ENCODE data around the gene TMEM151B. TPM values are rescaled to one million over a fixed set of nuclear protein-coding genes. Genes with fewer than 3 reads are reported as not detected.

Gene TMEM151B
- total RNA-seq, 1 experiment from 2014 or later = 0.05 TPM

GRCh38 chr6:44247338-44248302, 22.6 kb upstream of the TMEM151B start:
- peak; percentile 67 for DNase-seq (ENCODE audit: low read depth, low spot score)
- in situ Hi-C loops (cut with HindIII; ENCODE audit: low pct_unique_long_range_greater_than_20kb, low sequenced_read_pairs) = no loop called here

GRCh38 chr6:44248579-44248978, 21.7 kb upstream of the TMEM151B start:
- in situ Hi-C loops (cut with HindIII; ENCODE audit: low pct_unique_long_range_greater_than_20kb, low sequenced_read_pairs) = no loop called here
- no peak for DNase-seq (ENCODE audit: low read depth, low spot score)

DNA sequence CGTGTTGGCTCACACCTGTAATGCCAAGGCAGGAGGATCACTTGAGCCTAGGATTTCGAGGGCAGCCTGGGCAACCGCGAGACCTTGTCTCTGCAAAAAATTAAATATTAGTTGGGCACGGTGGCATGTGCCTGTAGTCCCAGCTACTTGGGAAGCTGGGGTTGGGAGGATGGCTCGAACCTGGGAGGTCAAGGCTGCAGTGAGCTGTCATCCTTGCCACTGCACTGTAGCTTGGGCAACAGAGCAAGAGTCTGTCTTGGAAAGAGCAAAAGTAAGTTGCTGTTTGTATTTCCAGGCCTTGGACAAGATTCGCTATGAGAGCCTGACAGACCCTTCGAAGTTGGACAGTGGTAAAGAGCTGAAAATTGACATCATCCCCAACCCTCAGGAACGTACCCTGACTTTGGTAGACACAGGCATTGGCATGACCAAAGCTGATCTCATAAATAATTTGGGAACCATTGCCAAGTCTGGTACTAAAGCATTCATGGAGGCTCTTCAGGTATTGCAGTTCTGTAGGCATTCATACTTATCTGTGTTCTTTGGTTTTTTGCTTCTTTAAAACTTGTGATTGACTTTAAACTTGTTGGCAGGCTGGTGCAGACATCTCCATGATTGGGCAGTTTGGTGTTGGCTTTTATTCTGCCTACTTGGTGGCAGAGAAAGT, 21.0 kb upstream of the TMEM151B start:
- in situ Hi-C loops (cut with HindIII; ENCODE audit: low pct_unique_long_range_greater_than_20kb, low sequenced_read_pairs) = no loop called here
- DNase-seq (ENCODE audit: low read depth, low spot score) = no peak

- no peak for DNase-seq (ENCODE audit: low read depth, low spot score)
- in situ Hi-C loops (cut with HindIII; ENCODE audit: low pct_unique_long_range_greater_than_20kb, low sequenced_read_pairs) = no loop called here
Observed at GRCh38 chr6:44250067-44250717, 20.1 kb upstream of the TMEM151B start.

- DNase-seq (ENCODE audit: low read depth, low spot score) = no peak
- in situ Hi-C loops (cut with HindIII; ENCODE audit: low pct_unique_long_range_greater_than_20kb, low sequenced_read_pairs) = no loop called here
Observed at GRCh38 chr6:44250718-44251123, 19.5 kb upstream of the TMEM151B start.

GRCh38 chr6:44251576-44252524, 18.4 kb upstream of the TMEM151B start:
- no peak for DNase-seq (ENCODE audit: low read depth, low spot score)
- in situ Hi-C loops (cut with HindIII; ENCODE audit: low pct_unique_long_range_greater_than_20kb, low sequenced_read_pairs) = no loop called here

DNA sequence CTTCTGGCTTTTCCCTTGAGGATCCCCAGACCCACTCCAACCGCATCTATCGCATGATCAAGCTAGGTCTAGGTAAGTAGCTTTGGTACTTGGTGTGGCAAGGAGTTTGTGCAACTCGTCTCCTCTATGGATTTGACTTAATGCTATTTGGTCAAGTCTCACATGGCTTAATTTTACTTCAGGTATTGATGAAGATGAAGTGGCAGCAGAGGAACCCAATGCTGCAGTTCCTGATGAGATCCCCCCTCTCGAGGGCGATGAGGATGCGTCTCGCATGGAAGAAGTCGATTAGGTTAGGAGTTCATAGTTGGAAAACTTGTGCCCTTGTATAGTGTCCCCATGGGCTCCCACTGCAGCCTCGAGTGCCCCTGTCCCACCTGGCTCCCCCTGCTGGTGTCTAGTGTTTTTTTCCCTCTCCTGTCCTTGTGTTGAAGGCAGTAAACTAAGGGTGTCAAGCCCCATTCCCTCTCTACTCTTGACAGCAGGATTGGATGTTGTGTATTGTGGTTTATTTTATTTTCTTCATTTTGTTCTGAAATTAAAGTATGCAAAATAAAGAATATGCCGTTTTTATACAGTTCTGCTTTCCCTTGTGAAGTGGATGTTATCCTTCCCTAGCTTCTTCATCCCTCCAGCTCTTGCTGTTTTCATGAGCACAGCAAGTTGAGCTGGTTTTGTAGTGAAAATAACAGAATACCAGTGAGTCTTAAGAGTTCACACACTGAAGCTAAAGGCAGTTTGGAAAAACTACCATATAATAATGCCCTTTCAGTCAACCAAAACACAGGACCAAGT, 16.7 kb upstream of the TMEM151B start:
- peak; percentile 76 for DNase-seq (ENCODE audit: low read depth, low spot score)
- in situ Hi-C loops (cut with HindIII; ENCODE audit: low pct_unique_long_range_greater_than_20kb, low sequenced_read_pairs) = no loop called here

DNA sequence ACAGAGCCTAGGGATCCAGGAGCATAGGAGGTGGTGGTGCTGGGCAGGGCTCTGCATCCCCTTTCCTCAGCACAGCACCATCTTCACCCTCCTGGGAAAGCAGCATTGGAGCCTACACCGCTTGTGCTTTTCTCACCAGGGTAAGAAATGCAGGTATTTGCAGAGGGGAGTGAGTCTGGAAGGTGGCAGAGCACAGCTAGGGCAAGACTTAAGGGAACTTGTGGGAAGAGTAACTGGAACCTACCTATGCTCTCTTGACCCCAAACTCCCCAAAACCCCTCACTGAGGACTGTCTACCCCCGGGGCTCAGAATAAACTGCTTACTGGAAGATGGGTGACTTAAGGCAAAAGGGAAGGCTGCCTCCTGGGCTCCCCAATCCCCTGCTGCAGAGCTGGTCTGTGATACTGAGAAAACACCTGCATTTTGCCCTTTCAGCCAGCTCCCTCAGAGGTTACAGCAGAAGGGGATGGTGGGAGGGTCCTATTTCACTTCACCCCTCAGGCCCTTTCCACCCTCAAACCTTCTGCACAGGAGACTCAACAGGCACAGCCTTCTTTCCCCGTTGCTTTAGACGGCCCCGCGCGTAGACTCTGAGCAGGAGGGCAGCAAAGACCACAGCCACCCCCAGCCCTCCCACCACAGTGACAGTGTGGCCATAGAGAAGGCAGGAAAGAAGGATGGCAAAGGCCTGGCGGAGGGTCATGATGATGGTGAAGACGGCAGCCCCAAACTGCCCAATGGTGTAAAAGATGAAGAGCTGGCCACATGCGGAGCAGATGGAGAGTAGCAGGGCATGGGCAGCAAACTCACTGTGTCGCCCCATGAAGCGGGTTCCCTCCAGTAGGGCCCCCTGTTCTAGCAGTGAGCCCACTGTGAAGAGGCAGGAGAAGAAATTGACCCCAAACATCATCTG, 15.8 kb upstream of the TMEM151B start:
- peak; percentile 40 for DNase-seq (ENCODE audit: low read depth, low spot score)
- in situ Hi-C loops (cut with HindIII; ENCODE audit: low pct_unique_long_range_greater_than_20kb, low sequenced_read_pairs) = no loop called here

- peak; percentile 44 for DNase-seq (ENCODE audit: low read depth, low spot score)
Observed at GRCh38 chr6:44255105-44255808, 15.0 kb upstream of the TMEM151B start.

GRCh38 chr6:44255871-44256774, 14.1 kb upstream of the TMEM151B start:
- in situ Hi-C loops (cut with HindIII; ENCODE audit: low pct_unique_long_range_greater_than_20kb, low sequenced_read_pairs) = no loop called here
- DNase-seq (ENCODE audit: low read depth, low spot score) = no peak

More at GRCh38 chr6:44255105-44255808, 15.0 kb upstream of the TMEM151B start:
- in situ Hi-C loops (cut with HindIII; ENCODE audit: low pct_unique_long_range_greater_than_20kb, low sequenced_read_pairs) = no loop called here

- in situ Hi-C loops (cut with HindIII; ENCODE audit: low pct_unique_long_range_greater_than_20kb, low sequenced_read_pairs) = no loop called here
- no peak for DNase-seq (ENCODE audit: low read depth, low spot score)
Observed at GRCh38 chr6:44256775-44257024, 13.6 kb upstream of the TMEM151B start.

- in situ Hi-C loops (cut with HindIII; ENCODE audit: low pct_unique_long_range_greater_than_20kb, low sequenced_read_pairs) = no loop called here
- peak; percentile 92 for DNase-seq (ENCODE audit: low read depth, low spot score)
Observed at GRCh38 chr6:44257025-44257752, 13.1 kb upstream of the TMEM151B start, which contains the start of gene SLC35B2. Gene SLC35B2 (minus strand): TSS chr6:44257528. CDS start chr6:44257410, 118 bp downstream.

DNA sequence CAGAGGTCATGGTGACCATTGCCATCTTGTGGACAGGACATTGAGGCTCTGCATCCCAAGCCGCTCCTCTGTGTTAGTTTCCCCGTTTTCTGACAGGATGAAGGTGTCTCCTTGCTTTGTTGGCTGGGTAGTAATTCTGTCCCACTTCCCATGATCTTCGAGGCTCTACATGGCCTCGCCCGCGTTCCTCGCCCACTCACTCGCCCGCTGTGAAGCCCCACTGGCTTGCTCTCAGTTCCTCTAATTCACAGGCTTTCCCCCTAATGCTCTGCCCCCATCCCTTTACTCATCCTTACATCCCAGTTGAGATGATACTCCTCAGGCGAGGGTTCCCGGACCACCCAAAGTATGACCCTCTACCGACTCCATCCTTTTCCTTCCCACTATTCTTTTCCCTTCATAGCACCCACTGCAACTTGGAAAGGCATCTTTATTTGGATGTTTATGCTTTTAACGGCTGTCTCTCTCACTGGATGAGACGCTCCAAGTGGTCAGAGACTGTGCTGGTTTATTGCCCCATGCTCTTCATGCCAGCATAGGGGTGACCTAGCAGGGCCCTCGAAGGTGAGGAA, 12.4 kb upstream of the TMEM151B start:
- in situ Hi-C loops (cut with HindIII; ENCODE audit: low pct_unique_long_range_greater_than_20kb, low sequenced_read_pairs) = no loop called here
- DNase-seq (ENCODE audit: low read depth, low spot score) = no peak
